ENCODE measurements around the gene MCEMP1.

- TF ChIP-seq CTCF (IDR thresholded peaks at IDR 0.05; ENCODE audit: poor library complexity) (no peak), EZH2 (IDR thresholded peaks at IDR 0.05; ENCODE audit: borderline replicate concordance) (no peak), EZH2phosphoT487 (IDR thresholded peaks at IDR 0.05; ENCODE audit: low read depth, severe bottlenecking, unreplicated experiment) (no peak)
These were observed 45.4 kb downstream of the MCEMP1 start for GRCh38 chr19:7722231-7722651.
